CD4-positive, alpha-beta T cell treated with Interleukin-10 for 1 hour (primary cell): ENCODE measurements around the gene SPINK8.
"Not testable (repeated sequence)": the region's sequence is repeated elsewhere in the genome, so short reads cannot be mapped to it uniquely, and the experiment has no call there.

Source experiments
- DNase-seq: peaks from one replicate; pipeline ENCODE4 v3.0.0-alpha.2; 2020

SPINK8 gene

GRCh38 chr3:48333346-48334245 is at the start of gene SPINK8:
Gene SPINK8 (minus strand): TSS chr3:48333661. CDS start chr3:48328341, 5,320 bp downstream.
- not testable (repeated sequence) for DNase-seq

- DNase-seq = no peak
Observed at GRCh38 chr3:48372862-48373435, 39.5 kb upstream of the SPINK8 start.

- no peak for DNase-seq
Observed at GRCh38 chr3:48372377-48372770, 38.9 kb upstream of the SPINK8 start.

- DNase-seq = no peak
Observed at GRCh38 chr3:48371651-48372376, 38.4 kb upstream of the SPINK8 start, which contains the start of gene FBXW12. Gene FBXW12 (plus strand): TSS chr3:48372219. CDS start chr3:48372768, 549 bp downstream.

GRCh38 chr3:48370333-48370713 is 36.9 kb upstream of the SPINK8 start:
- DNase-seq = no peak

- no peak for DNase-seq
Observed at GRCh38 chr3:48369693-48370332, 36.4 kb upstream of the SPINK8 start.

GRCh38 chr3:48367201-48367600 is 33.7 kb upstream of the SPINK8 start:
- no peak for DNase-seq

GRCh38 chr3:48364840-48365239 is 31.4 kb upstream of the SPINK8 start:
- DNase-seq = no peak

- no peak for DNase-seq
Observed at GRCh38 chr3:48361928-48362327, 28.5 kb upstream of the SPINK8 start.

- DNase-seq = no peak
Observed at GRCh38 chr3:48356419-48356818, 23.0 kb upstream of the SPINK8 start.

GRCh38 chr3:48353987-48354386 is 20.5 kb upstream of the SPINK8 start:
- no peak for DNase-seq

GRCh38 chr3:48352546-48352945 is 19.1 kb upstream of the SPINK8 start:
- DNase-seq = no peak

- DNase-seq = no peak
Observed at GRCh38 chr3:48347500-48347899, 14.0 kb upstream of the SPINK8 start.

- no peak for DNase-seq
Observed at GRCh38 chr3:48345946-48346572, 12.6 kb upstream of the SPINK8 start.

- no peak for DNase-seq
Observed at GRCh38 chr3:48344867-48345507, 11.5 kb upstream of the SPINK8 start.

GRCh38 chr3:48343432-48343831 is 10.0 kb upstream of the SPINK8 start:
- no peak for DNase-seq

- DNase-seq = no peak
Observed at GRCh38 chr3:48338635-48339034, 5.2 kb upstream of the SPINK8 start.

- DNase-seq = not testable (repeated sequence)
Observed at GRCh38 chr3:48337536-48337935, 4.1 kb upstream of the SPINK8 start.

- not testable (repeated sequence) for DNase-seq
Observed at GRCh38 chr3:48335286-48335685, 1.8 kb upstream of the SPINK8 start.

- no peak for DNase-seq
Observed at GRCh38 chr3:48334605-48335004, 1.1 kb upstream of the SPINK8 start.

GRCh38 chr3:48331706-48332435 is 1.6 kb downstream of the SPINK8 start:
- DNase-seq = not testable (repeated sequence)
